HepG2 (cell line): Measurements from ENCODE around the gene PAXX. TPM values are rescaled to one million over a fixed set of nuclear protein-coding genes. Genes with fewer than 3 reads are reported as not detected.

Experiments used
- FOXP1 ChIP-seq, 2 experiments: fragments of 450-650 bp in 1 of 2; IDR thresholded peaks; 2 replicates each; pipeline ENCODE4 v1.6.1; 2017 to 2018; ENCODE audit warnings: antibody characterized with exemption in 1 of 2
- MEF2D ChIP-seq: sonication (generic); formaldehyde crosslinking; IDR thresholded peaks from 2 replicates; pipeline ENCODE4 v1.5.1; 2020; ENCODE audit warnings: mild to moderate bottlenecking, missing genetic modification reagents
- NCOA2 ChIP-seq: sonication (generic); formaldehyde crosslinking; IDR thresholded peaks from 2 replicates; pipeline ENCODE4 v1.8.0; 2022; ENCODE audit warnings: inconsistent platforms
- POLR2AphosphoS5 ChIP-seq: IDR thresholded peaks from 2 replicates; pipeline ENCODE4 v1.6.1; 2012; ENCODE audit warnings: low read depth, low read length
- RCOR2 ChIP-seq: IDR thresholded peaks from 2 replicates; pipeline ENCODE4 v1.6.1; 2016; ENCODE audit warnings: missing biosample characterization, missing genetic modification reagents
- YY1 ChIP-seq: IDR thresholded peaks from 2 replicates; pipeline ENCODE4 v1.6.1; 2011; ENCODE audit warnings: low read length, low read depth, moderate library complexity, mild to moderate bottlenecking; ENCODE audit not compliant: insufficient read depth, insufficient replicate concordance
- ZC3H13 ChIP-seq: sonication (generic); formaldehyde crosslinking; IDR thresholded peaks from 2 replicates; pipeline ENCODE4 v1.8.1; 2023; ENCODE audit warnings: mild to moderate bottlenecking, missing genetic modification reagents, moderate library complexity
- ZNF121 ChIP-seq: sonication (generic); formaldehyde crosslinking; IDR thresholded peaks from 2 replicates; pipeline ENCODE4 v1.5.0; 2020; ENCODE audit warnings: mild to moderate bottlenecking, missing genetic modification reagents
- ZNF563 ChIP-seq: sonication (generic); formaldehyde crosslinking; IDR thresholded peaks from 2 replicates; pipeline ENCODE4 v1.8.0; 2022; ENCODE audit warnings: mild to moderate bottlenecking, moderate library complexity, missing genetic modification reagents
- ZNF615 ChIP-seq: sonication (generic); formaldehyde crosslinking; IDR thresholded peaks from 2 replicates; pipeline ENCODE4 v1.5.0; 2020; ENCODE audit warnings: mild to moderate bottlenecking, missing genetic modification reagents, borderline replicate concordance
- ZNF781 ChIP-seq: sonication (generic); formaldehyde crosslinking; IDR thresholded peaks from 2 replicates; pipeline ENCODE4 v1.5.1; 2020; ENCODE audit warnings: borderline replicate concordance, mild to moderate bottlenecking, missing genetic modification reagents; ENCODE audit errors: not compliant biosample characterization
- ZNF891 ChIP-seq: sonication (generic); formaldehyde crosslinking; IDR thresholded peaks from 2 replicates; pipeline ENCODE4 v1.5.0; 2020; ENCODE audit warnings: mild to moderate bottlenecking, missing genetic modification reagents
- ZSCAN30 ChIP-seq: sonication (generic); formaldehyde crosslinking; IDR thresholded peaks from 2 replicates; pipeline ENCODE4 v1.5.0; 2020; ENCODE audit warnings: mild to moderate bottlenecking, missing genetic modification reagents
- polyA plus RNA-seq, 8 experiments: library from polyadenylated mRNA; depleted of rRNA in 3 of 8; stranded (reverse) in 7 of 8; unstranded in 1 of 8; fragments of >200 nt; fragmentation: Illumina TruSeq in 4 of 8; extraction: Trizol in 4 of 8; gene quantifications; 2 replicates each; pipeline versions ENCODE4 v1.2.1 to v1.2.3, GENCODE V29; 2011 to 2016; ENCODE audit warnings: low read depth in 4 of 8, missing spikeins in 1 of 8, mixed read lengths in 1 of 8; ENCODE audit not compliant: insufficient read depth in 1 of 8
- total RNA-seq, 5 experiments: library from RNA; depleted of rRNA; stranded (reverse); fragments of >200 nt; fragmentation: Illumina TruSeq; extraction: Trizol; gene quantifications; 2 replicates each; pipeline ENCODE4 v1.2.3, GENCODE V29; 2016; ENCODE audit warnings: low read depth in 1 of 5
- TF ChIP-seq, protein P1 (sequence below): sonication (generic); formaldehyde crosslinking; IDR thresholded peaks from 2 replicates; pipeline ENCODE4 v1.4.0; 2020; ENCODE audit warnings: missing genetic modification reagents
- TF ChIP-seq, protein P2 (sequence below): sonication (generic); formaldehyde crosslinking; IDR thresholded peaks from 2 replicates; pipeline ENCODE4 v1.8.0; 2022; ENCODE audit warnings: mild to moderate bottlenecking, missing genetic modification reagents; ENCODE audit not compliant: insufficient replicate concordance
- TF ChIP-seq, protein P3 (sequence below): sonication (generic); formaldehyde crosslinking; IDR thresholded peaks from 2 replicates; pipeline ENCODE4 v1.4.0; 2020; ENCODE audit warnings: missing genetic modification reagents

Gene PAXX
- total and polyA plus RNA-seq, 2 of the 13 experiments (the other 11 are each of a cell fraction or from before 2014, with no cell fraction given), result 14.0 to 31.9 TPM

- TF ChIP-seq ZNF615 (CRISPR knock-in tag) (no peak), ZNF121 (CRISPR knock-in tag) (no peak), ZNF563 (CRISPR knock-in tag) (peak; percentile 71; the same call in 1 of the 2 replicates), FOXP1 (IDR thresholded peaks at IDR 0.05) (no peak), FOXP1 (CRISPR knock-in tag; IDR thresholded peaks at IDR 0.05) (0 out of 2 replicates have a peak, but pooled peaks have one; percentile 10), ZSCAN30 (CRISPR knock-in tag) (no peak), MEF2D (CRISPR knock-in tag) (0 out of 2 replicates have a peak, but pooled peaks have one; percentile 53), RCOR2 (CRISPR knock-in tag) (no peak), YY1 (peak; percentile 62), POLR2AphosphoS5 (peak; percentile 81), ZNF781 (CRISPR knock-in tag) (peak; percentile 61), NCOA2 (CRISPR knock-in tag) (peak; percentile 29; the same call in 1 of the 2 replicates), ZNF891 (CRISPR knock-in tag) (peak; percentile 83), ZC3H13 (peak; percentile 85)
- TF ChIP-seq, protein P1, sequence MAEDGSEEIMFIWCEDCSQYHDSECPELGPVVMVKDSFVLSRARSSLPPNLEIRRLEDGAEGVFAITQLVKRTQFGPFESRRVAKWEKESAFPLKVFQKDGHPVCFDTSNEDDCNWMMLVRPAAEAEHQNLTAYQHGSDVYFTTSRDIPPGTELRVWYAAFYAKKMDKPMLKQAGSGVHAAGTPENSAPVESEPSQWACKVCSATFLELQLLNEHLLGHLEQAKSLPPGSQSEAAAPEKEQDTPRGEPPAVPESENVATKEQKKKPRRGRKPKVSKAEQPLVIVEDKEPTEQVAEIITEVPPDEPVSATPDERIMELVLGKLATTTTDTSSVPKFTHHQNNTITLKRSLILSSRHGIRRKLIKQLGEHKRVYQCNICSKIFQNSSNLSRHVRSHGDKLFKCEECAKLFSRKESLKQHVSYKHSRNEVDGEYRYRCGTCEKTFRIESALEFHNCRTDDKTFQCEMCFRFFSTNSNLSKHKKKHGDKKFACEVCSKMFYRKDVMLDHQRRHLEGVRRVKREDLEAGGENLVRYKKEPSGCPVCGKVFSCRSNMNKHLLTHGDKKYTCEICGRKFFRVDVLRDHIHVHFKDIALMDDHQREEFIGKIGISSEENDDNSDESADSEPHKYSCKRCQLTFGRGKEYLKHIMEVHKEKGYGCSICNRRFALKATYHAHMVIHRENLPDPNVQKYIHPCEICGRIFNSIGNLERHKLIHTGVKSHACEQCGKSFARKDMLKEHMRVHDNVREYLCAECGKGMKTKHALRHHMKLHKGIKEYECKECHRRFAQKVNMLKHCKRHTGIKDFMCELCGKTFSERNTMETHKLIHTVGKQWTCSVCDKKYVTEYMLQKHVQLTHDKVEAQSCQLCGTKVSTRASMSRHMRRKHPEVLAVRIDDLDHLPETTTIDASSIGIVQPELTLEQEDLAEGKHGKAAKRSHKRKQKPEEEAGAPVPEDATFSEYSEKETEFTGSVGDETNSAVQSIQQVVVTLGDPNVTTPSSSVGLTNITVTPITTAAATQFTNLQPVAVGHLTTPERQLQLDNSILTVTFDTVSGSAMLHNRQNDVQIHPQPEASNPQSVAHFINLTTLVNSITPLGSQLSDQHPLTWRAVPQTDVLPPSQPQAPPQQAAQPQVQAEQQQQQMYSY, result no peak
- TF ChIP-seq, protein P2, sequence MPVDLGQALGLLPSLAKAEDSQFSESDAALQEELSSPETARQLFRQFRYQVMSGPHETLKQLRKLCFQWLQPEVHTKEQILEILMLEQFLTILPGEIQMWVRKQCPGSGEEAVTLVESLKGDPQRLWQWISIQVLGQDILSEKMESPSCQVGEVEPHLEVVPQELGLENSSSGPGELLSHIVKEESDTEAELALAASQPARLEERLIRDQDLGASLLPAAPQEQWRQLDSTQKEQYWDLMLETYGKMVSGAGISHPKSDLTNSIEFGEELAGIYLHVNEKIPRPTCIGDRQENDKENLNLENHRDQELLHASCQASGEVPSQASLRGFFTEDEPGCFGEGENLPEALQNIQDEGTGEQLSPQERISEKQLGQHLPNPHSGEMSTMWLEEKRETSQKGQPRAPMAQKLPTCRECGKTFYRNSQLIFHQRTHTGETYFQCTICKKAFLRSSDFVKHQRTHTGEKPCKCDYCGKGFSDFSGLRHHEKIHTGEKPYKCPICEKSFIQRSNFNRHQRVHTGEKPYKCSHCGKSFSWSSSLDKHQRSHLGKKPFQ (CRISPR knock-in tag), result peak; percentile 55
- TF ChIP-seq, protein P3, sequence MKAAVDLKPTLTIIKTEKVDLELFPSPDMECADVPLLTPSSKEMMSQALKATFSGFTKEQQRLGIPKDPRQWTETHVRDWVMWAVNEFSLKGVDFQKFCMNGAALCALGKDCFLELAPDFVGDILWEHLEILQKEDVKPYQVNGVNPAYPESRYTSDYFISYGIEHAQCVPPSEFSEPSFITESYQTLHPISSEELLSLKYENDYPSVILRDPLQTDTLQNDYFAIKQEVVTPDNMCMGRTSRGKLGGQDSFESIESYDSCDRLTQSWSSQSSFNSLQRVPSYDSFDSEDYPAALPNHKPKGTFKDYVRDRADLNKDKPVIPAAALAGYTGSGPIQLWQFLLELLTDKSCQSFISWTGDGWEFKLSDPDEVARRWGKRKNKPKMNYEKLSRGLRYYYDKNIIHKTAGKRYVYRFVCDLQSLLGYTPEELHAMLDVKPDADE (CRISPR knock-in tag), result no peak
These were observed 42.2 kb upstream of the PAXX start (continued) for GRCh38 chr9:136949817-136950655.
